ENCODE measurements around the gene TRERF1. TPM values are rescaled to one million over a fixed set of nuclear protein-coding genes. Genes with fewer than 3 reads are reported as not detected.
A peak's percentile ranks its signal among the peaks of the same experiment; 100 is the strongest.

TRERF1 gene
- total RNA-seq, 1 donor from 2014 or later = 8.3 TPM

GRCh38 chr6:42176981-42177380 lies 274.7 kb downstream of the TRERF1 start:
- Mint-ChIP-seq H3K27me3 (ENCODE audit: insufficient read depth, low read depth) (peaks cover 14% of the 10 kb centered on the region), H3K4me1 (peaks cover 9% of the 10 kb centered on the region), H3K36me3 (no peaks in the 10 kb centered on the region), H3K4me3 (no peak overlapping the region), H3K27ac (no peak overlapping the region), H3K9me3 (no peaks in the 10 kb centered on the region)
- Histone ChIP-seq H3K4me3 (no peak overlapping the region), H3K27me3 (no peaks in the 10 kb centered on the region), H3K9me3 (ENCODE audit: low read depth) (no peaks in the 10 kb centered on the region), H3F3A (ENCODE audit: low read depth) (peaks cover 20% of the 10 kb centered on the region), H3K4me2 (no peak overlapping the region), H3K36me3 (no peaks in the 10 kb centered on the region), H3K4me1 (no peaks in the 10 kb centered on the region), H3K79me2 (ENCODE audit: low read depth) (no peaks in the 10 kb centered on the region), H4K20me1 (ENCODE audit: low read depth) (no peaks in the 10 kb centered on the region), H2AFZ (replicated peaks) (no peak overlapping the region), H3K27ac (no peak overlapping the region), H3K9ac (no peak overlapping the region)
- TF ChIP-seq EZH2phosphoT487 (IDR thresholded peaks at IDR 0.05) (no peak), EZH2 (IDR thresholded peaks at IDR 0.05) (no peak), CTCF (IDR thresholded peaks at IDR 0.05) (no peak)
- DNase-seq (ENCODE audit: low spot score) = no peak

GRCh38 chr6:42175860-42176259 lies 275.9 kb downstream of the TRERF1 start:
- peaks cover 9% of the 10 kb centered on the region for H3K4me1 Mint-ChIP-seq
- peaks cover 14% of the 10 kb centered on the region for H3K27me3 Mint-ChIP-seq (ENCODE audit: insufficient read depth, low read depth)
- no peaks in the 10 kb centered on the region for H3K36me3 ChIP-seq
- H3K4me3 Mint-ChIP-seq = no peak overlapping the region
- no peak overlapping the region for H3K4me3 ChIP-seq
- H3K4me2 ChIP-seq = no peak overlapping the region
- H4K20me1 ChIP-seq (ENCODE audit: low read depth) = no peaks in the 10 kb centered on the region
- H3K27ac Mint-ChIP-seq = no peak overlapping the region
- DNase-seq (ENCODE audit: low spot score) = peak; percentile 33
- no peaks in the 10 kb centered on the region for H3K4me1 ChIP-seq
- no peaks in the 10 kb centered on the region for H3K9me3 Mint-ChIP-seq
- no peak overlapping the region for H2AFZ ChIP-seq (replicated peaks)
- no peaks in the 10 kb centered on the region for H3K36me3 Mint-ChIP-seq
- H3K27ac ChIP-seq = no peak overlapping the region
- H3K9ac ChIP-seq = no peak overlapping the region
- no peaks in the 10 kb centered on the region for H3K27me3 ChIP-seq
- no peaks in the 10 kb centered on the region for H3K9me3 ChIP-seq (ENCODE audit: low read depth)
- no peaks in the 10 kb centered on the region for H3K79me2 ChIP-seq (ENCODE audit: low read depth)
- peaks cover 20% of the 10 kb centered on the region for H3F3A ChIP-seq (ENCODE audit: low read depth)
- TF ChIP-seq CTCF (IDR thresholded peaks at IDR 0.05) (peak; percentile 48), EZH2phosphoT487 (IDR thresholded peaks at IDR 0.05) (no peak)

Other genes with a start within 250 kb of the TRERF1 start
- gene MRPS10, start 234.1 kb downstream of the TRERF1 start, total RNA-seq (ENCODE audit: low replicate concordance) = 42.1 and 68.0 TPM in 2 replicates
- gene UBR2, start 112.1 kb upstream of the TRERF1 start, total RNA-seq (ENCODE audit: low replicate concordance) = 24.4 and 34.7 TPM in 2 replicates